Loucy (cell line): Measurements from ENCODE around the gene HBEGF.

ENCODE experiments used
- CTCF ChIP-seq: fragments of 200-600 bp; sonication (generic); conservative IDR thresholded peaks from 2 replicates; pipeline ENCODE4 v1.5.1; 2014; ENCODE audit warnings: mild to moderate bottlenecking, antibody characterized with exemption, low read length
- EZH2phosphoT487 ChIP-seq: fragments of 200-600 bp; IDR thresholded peaks from 2 replicates; pipeline ENCODE4 v1.6.1; 2018; ENCODE audit warnings: antibody characterized with exemption, mild to moderate bottlenecking, moderate library complexity, borderline replicate concordance

- TF ChIP-seq CTCF (no peak), EZH2phosphoT487 (no peak)
Measured at GRCh38 chr5:140311011-140311467, 35.4 kb downstream of the HBEGF start.
